Kidney (tissue), 14 donors: ENCODE measurements around the gene CCDC83. TPM values are rescaled to one million over a fixed set of nuclear protein-coding genes. Genes with fewer than 3 reads are reported as not detected.
A peak's percentile ranks its signal among the peaks of the same experiment; 100 is the strongest.

ENCODE experiments used
- DNase-seq, 5 donors: peaks; one replicate each; pipeline ENCODE4 v3.0.0-alpha.2; 2013 to 2020
- FAIRE-seq: peaks from 2 replicates; lab custom pipeline; 2012; peaks lifted over from hg19 to GRCh38; lab: Jason Lieb, UNC
- H3K27ac ChIP-seq, 2 donors: one replicate each; pipeline ENCODE4 v1.7.0; 2013; ENCODE audit warnings: low read depth in 2 of 2, low read length in 2 of 2, inconsistent platforms in 1 of 2
- H3K27me3 ChIP-seq: one replicate; pipeline ENCODE4 v1.7.1; 2013; ENCODE audit warnings: low read length, inconsistent platforms; ENCODE audit not compliant: control insufficient read depth, insufficient read depth
- H3K36me3 ChIP-seq, 3 donors: one replicate each; pipeline versions ENCODE4 v1.7.0 to v1.7.1; 2013; ENCODE audit warnings: low read length in 3 of 3, control low read depth in 1 of 3, inconsistent platforms in 1 of 3; ENCODE audit not compliant: insufficient read depth in 3 of 3, control insufficient read depth in 2 of 3
- H3K4me1 ChIP-seq, 3 donors: one replicate each; pipeline versions ENCODE4 v1.7.0 to v1.7.1; 2013; ENCODE audit warnings: low read length in 3 of 3, inconsistent platforms in 1 of 3, low read depth in 1 of 3; ENCODE audit not compliant: control insufficient read depth in 2 of 3, insufficient read depth in 2 of 3
- H3K4me3 ChIP-seq, 3 donors: one replicate each; pipeline versions ENCODE4 v1.7.0 to v1.8.1; 2013; ENCODE audit warnings: low read length in 3 of 3, control low read depth in 1 of 3, inconsistent platforms in 1 of 3
- H3K9ac ChIP-seq, 3 donors: one replicate each; pipeline versions ENCODE4 v1.7.0 to v1.7.1; 2013; ENCODE audit warnings: low read length in 3 of 3, control low read depth in 1 of 3, inconsistent platforms in 1 of 3
- H3K9me3 ChIP-seq, 3 donors: one replicate each; pipeline versions ENCODE4 v1.7.0 to v1.7.1; 2013; ENCODE audit warnings: low read length in 3 of 3, control low read depth in 1 of 3, inconsistent platforms in 1 of 3; ENCODE audit not compliant: control insufficient read depth in 2 of 3, insufficient read depth in 1 of 3
- intact Hi-C: fragments of 100-400 bp; cut with DNase I; formaldehyde crosslinking; loops from one replicate; pipeline ENCODE4 v1.11.1; 2022
- polyA plus RNA-seq: library from polyadenylated mRNA; stranded (reverse); fragments of 350-450 nt; fragmentation: Illumina TruSeq; extraction: RNeasy Lipid Tissue Mini Kit (QIAGEN cat#74804); gene quantifications from one replicate; pipeline ENCODE4 v1.2.3, GENCODE V29; 2014; ENCODE audit warnings: low read depth, low replicate concordance; ENCODE audit not compliant: insufficient read depth
- total RNA-seq: library from RNA; stranded (reverse); fragmentation: NEBNext Ultra II Directional; extraction: Animal tissue kit (Norgen Biotek cat#: 25700); gene quantifications from one replicate; pipeline ENCODE4 v1.2.1, GENCODE V29; 2021
- TF ChIP-seq, protein P1 (sequence below): IDR thresholded peaks from 3 replicates; pipeline ENCODE4 v1.5.1; 2012; ENCODE audit warnings: mild to moderate bottlenecking, moderate library complexity, borderline replicate concordance; ENCODE audit not compliant: insufficient read depth; ENCODE audit errors: extremely low read depth
- donor health status: control.
- donor health status: control.
- donor health status: control.
- donor health status: control.
- donor health status: control.
- donor health status: DM: yes; HTN: yes; CAD: no.
- donor health status: Normal renal cell carcinoma (clear cell type).

The CCDC83 gene
- total and polyA plus RNA-seq, 2 donors from 2014 or later: not detected

DNA sequence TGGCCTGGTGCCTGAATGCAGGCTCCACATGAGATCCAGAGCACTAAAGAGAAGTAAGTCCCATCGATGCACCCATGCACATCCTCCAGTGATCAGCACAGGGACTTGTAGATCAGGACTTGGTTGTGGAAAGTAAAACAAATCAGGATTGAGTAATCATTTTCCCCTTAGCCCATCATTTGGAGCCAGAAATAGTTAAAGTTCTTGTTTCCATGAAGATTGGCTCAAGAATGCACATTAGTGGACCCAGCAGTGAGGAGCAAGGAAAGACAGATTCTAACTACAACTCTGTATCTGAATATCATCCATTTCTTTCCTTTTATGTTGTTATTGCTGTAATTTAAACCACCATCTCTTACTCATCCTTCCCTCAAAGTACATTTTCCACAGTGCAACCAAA is 19.1 kb downstream of the CCDC83 start:
- Histone ChIP-seq H3K4me3 (no peak overlapping the region), H3K27ac (no peak overlapping the region), H3K9ac (no peak overlapping the region), H3K9me3 (no peaks in the 10 kb centered on the region), H3K36me3 (no peaks in the 10 kb centered on the region), H3K4me1 (no peaks in the 10 kb centered on the region), H3K27me3 (no peaks in the 10 kb centered on the region)
- DNase-seq: no peak
- intact Hi-C loops: no loop called here
- TF ChIP-seq, protein P1, sequence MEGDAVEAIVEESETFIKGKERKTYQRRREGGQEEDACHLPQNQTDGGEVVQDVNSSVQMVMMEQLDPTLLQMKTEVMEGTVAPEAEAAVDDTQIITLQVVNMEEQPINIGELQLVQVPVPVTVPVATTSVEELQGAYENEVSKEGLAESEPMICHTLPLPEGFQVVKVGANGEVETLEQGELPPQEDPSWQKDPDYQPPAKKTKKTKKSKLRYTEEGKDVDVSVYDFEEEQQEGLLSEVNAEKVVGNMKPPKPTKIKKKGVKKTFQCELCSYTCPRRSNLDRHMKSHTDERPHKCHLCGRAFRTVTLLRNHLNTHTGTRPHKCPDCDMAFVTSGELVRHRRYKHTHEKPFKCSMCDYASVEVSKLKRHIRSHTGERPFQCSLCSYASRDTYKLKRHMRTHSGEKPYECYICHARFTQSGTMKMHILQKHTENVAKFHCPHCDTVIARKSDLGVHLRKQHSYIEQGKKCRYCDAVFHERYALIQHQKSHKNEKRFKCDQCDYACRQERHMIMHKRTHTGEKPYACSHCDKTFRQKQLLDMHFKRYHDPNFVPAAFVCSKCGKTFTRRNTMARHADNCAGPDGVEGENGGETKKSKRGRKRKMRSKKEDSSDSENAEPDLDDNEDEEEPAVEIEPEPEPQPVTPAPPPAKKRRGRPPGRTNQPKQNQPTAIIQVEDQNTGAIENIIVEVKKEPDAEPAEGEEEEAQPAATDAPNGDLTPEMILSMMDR: no peak
- FAIRE-seq: no peak

DNA sequence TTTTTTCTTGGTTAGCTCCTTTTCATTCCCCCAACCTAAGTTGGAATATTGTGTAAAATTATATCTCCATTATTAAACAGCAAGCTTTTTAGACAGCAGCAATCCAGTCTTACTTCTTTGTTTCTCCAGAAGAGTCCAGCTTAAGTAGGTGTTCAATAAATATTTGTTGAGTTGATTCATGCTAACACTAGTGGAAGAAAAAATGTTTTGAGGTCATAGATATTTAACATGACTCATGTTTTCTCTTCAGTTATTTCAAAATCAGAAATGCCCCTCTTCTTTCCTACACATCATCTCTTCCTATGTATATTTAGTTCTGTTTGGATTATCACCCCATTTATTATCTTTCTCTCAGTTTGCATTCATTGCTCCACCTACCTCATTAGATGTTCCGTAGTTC is 20.3 kb downstream of the CCDC83 start:
- Histone ChIP-seq H3K27ac (no peak overlapping the region), H3K9me3 (no peaks in the 10 kb centered on the region), H3K36me3 (no peaks in the 10 kb centered on the region), H3K4me1 (no peaks in the 10 kb centered on the region), H3K9ac (no peak overlapping the region), H3K27me3 (no peaks in the 10 kb centered on the region), H3K4me3 (no peak overlapping the region)
- TF ChIP-seq, protein P1: no peak
- DNase-seq: no peak
- FAIRE-seq: no peak
- intact Hi-C loops: no loop called here

DNA sequence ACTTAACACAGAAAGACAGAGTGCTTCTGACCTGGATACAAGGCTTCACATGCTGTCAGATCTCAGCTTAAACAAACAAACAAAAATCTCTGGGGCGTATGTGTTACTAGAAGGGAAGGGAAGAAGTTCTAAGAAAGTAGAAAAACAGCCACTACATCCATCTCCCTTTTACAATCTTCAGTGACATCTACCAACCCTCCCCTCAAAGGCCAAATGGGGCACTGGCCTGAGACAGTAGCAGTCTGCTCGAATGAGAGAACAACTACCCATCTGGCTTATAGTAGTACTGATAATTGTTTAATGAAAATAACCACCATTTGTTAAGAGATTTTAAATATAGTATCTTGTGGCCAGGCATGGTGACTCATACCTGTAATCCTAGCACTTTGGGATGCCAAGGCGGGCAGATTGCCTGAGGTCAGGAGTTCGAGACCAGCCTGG is 29.4 kb downstream of the CCDC83 start:
- intact Hi-C loops: no loop called here
- TF ChIP-seq, protein P1: no peak
- Histone ChIP-seq H3K27me3 (no peaks in the 10 kb centered on the region), H3K9me3 (no peaks in the 10 kb centered on the region), H3K36me3 (no peaks in the 10 kb centered on the region), H3K9ac (no peak overlapping the region), H3K4me1 (peaks cover 0 to 3% (median 0%) of the 10 kb centered on the region in 3 donors), H3K4me3 (no peak overlapping the region), H3K27ac (no peak overlapping the region)
- FAIRE-seq (no peak), DNase-seq (peak in 4 of 5 donors; percentile 50 to 91 (median 81))
